HG03520 (cell line): ENCODE data around the gene SDK2.
"Not testable (repeated sequence)": the region's sequence is repeated elsewhere in the genome, so short reads cannot be mapped to it uniquely, and the experiment has no call there.

Experiments used
- ATAC-seq: cut with Tn5 transposase; IDR thresholded peaks from one replicate; pipeline ENCODE4 v1.9.1; 2021; ENCODE audit warnings: mild to moderate bottlenecking, moderate library complexity; ENCODE audit not compliant: unreplicated experiment

SDK2 gene

GRCh38 chr17:73489991-73490390 is 154.3 kb downstream of the SDK2 start:
- no peak for ATAC-seq

- no peak for ATAC-seq
These were observed 154.9 kb downstream of the SDK2 start for GRCh38 chr17:73489333-73489732.

- no peak for ATAC-seq
These were observed 159.1 kb downstream of the SDK2 start for GRCh38 chr17:73485130-73485529.

- no peak for ATAC-seq
These were observed 161.4 kb downstream of the SDK2 start for GRCh38 chr17:73482894-73483293.

GRCh38 chr17:73482251-73482716 is 162.0 kb downstream of the SDK2 start:
- ATAC-seq, result no peak

GRCh38 chr17:73481676-73482075 is 162.6 kb downstream of the SDK2 start:
- no peak for ATAC-seq

- ATAC-seq, result no peak
These were observed 163.5 kb downstream of the SDK2 start for GRCh38 chr17:73480740-73481139.

GRCh38 chr17:73478768-73479424 is 165.3 kb downstream of the SDK2 start:
- no peak for ATAC-seq

- ATAC-seq, result no peak
These were observed 165.9 kb downstream of the SDK2 start for GRCh38 chr17:73478334-73478733.

- ATAC-seq, result no peak
These were observed 167.3 kb downstream of the SDK2 start for GRCh38 chr17:73476890-73477350.

- ATAC-seq, result no peak
These were observed 169.8 kb downstream of the SDK2 start for GRCh38 chr17:73474370-73474988.

- not testable (repeated sequence) for ATAC-seq
These were observed 171.5 kb downstream of the SDK2 start for GRCh38 chr17:73472715-73473114.

- ATAC-seq, result no peak
These were observed 172.3 kb downstream of the SDK2 start for GRCh38 chr17:73471924-73472323.

- ATAC-seq, result no peak
These were observed 173.9 kb downstream of the SDK2 start for GRCh38 chr17:73470316-73470826.

- ATAC-seq, result no peak
These were observed 174.9 kb downstream of the SDK2 start for GRCh38 chr17:73469311-73469710.

- ATAC-seq, result no peak
These were observed 176.0 kb downstream of the SDK2 start for GRCh38 chr17:73468221-73468620.

- no peak for ATAC-seq
These were observed 176.6 kb downstream of the SDK2 start for GRCh38 chr17:73467651-73468050.

- ATAC-seq, result no peak
These were observed 177.4 kb downstream of the SDK2 start for GRCh38 chr17:73466704-73467433.

- no peak for ATAC-seq
These were observed 178.4 kb downstream of the SDK2 start for GRCh38 chr17:73465953-73466230.

GRCh38 chr17:73465130-73465952 is 178.9 kb downstream of the SDK2 start:
- ATAC-seq, result no peak

- ATAC-seq, result no peak
These were observed 179.8 kb downstream of the SDK2 start for GRCh38 chr17:73464447-73464846.
